Rectal smooth muscle tissue (tissue), 1 donor: ENCODE measurements around the gene LMF2.

Source experiments
- H3K27ac ChIP-seq: one replicate; pipeline ENCODE4 v1.7.0; 2013; ENCODE audit warnings: low read depth, low read length, inconsistent platforms
- H3K27me3 ChIP-seq: one replicate; pipeline ENCODE4 v1.7.0; 2013; ENCODE audit warnings: low read length; ENCODE audit not compliant: control insufficient read depth, insufficient read depth
- H3K36me3 ChIP-seq: one replicate; pipeline ENCODE4 v1.7.0; 2013; ENCODE audit warnings: low read length; ENCODE audit not compliant: control insufficient read depth, insufficient read depth
- H3K4me1 ChIP-seq: one replicate; pipeline ENCODE4 v1.7.0; 2013; ENCODE audit warnings: low read length; ENCODE audit not compliant: control insufficient read depth, insufficient read depth
- H3K4me3 ChIP-seq: one replicate; pipeline ENCODE4 v1.7.0; 2013; ENCODE audit warnings: low read length
- H3K9ac ChIP-seq: one replicate; pipeline ENCODE4 v1.7.0; 2013; ENCODE audit warnings: low read length

Gene LMF2

DNA sequence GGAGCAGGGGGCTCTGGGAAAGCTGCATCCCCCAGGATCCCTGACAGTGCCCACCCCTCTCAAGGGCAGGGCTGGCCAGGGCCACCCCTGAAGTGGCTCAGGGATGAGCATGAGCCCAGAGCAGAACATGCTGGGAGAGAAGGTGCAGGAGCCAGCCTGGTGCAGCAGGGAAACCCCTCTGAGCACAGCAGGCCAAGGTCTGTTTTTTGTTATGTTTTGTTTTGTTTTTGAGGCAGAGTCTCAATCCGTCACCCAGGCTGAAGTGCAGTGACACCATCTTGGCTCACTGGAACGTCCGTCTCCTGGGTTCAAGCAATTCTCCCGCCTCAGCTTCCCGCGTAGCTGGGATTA lies 31.9 kb downstream of the LMF2 start:
- Histone ChIP-seq H3K4me3 (peak overlapping the region; percentile 77), H3K9ac (no peak overlapping the region)

DNA sequence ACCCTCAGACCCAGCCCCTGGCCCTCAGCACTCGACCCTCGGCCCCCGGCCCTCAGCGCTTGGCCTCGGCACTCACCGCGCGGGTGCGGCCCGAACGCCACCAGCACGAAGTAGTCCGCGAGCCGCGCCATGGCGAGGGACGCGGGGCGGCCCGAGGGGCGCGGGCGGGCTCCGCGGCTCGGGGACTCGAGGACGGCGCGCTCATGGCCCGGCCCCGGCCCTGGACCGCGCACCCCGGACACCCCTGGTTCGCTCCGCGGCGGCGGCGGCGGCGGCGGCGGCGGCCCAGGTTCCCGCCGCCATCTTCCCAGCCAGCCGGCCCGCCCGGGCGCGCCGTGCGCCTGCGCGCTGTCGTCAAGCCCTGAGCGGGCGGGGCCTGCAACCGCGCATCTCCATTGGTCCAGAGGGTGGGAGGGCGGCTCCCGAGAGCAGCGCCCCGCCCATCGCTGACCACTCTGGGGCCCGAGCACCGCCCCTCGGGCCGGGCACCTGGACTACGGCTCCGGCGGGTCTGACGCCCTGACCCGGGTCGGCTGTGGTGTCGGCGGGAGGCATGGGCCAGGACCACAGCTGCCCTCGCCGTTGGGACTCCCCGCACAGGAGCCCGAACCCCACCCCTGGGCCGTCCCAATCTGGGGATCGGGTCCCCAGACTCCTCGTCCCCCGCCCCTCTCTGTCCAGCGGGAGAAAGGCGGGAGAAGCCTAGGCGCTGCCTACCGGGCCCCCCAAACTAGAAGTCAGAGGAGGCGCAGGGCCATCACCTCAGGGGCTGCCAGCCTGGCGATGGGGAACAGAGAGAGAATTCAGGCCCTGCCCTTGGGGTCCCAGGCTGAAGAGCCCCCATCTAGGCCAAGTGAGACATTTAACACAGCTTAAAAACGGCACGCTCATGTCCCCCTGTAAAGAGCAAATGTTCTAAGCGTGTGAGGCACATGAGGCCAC lies 32.5 kb downstream of the LMF2 start, which contains the start of gene SBF1:
TSS of gene SBF1 (minus strand) at position 326 of the 942 bp plus-strand sequence. CDS start at position 131, 195 bp downstream.
- peak within 1 kb of the TSS; percentile 71 for H3K27ac ChIP-seq
- no peaks in the 10 kb centered on the region for H3K36me3 ChIP-seq
- H3K27me3 ChIP-seq, result peaks cover 2% of the 10 kb centered on the region
- H3K9ac ChIP-seq, result peak within 1 kb of the TSS; percentile 66
- H3K4me1 ChIP-seq, result peaks cover 16% of the 10 kb centered on the region
- H3K4me3 ChIP-seq, result peak within 1 kb of the TSS; percentile 82

More for the DNA sequence above, 31.9 kb downstream of the LMF2 start:
- Histone ChIP-seq H3K4me1 (peaks cover 13% of the 10 kb centered on the region), H3K27me3 (peaks cover 6% of the 10 kb centered on the region), H3K36me3 (no peaks in the 10 kb centered on the region), H3K27ac (no peak overlapping the region)

DNA sequence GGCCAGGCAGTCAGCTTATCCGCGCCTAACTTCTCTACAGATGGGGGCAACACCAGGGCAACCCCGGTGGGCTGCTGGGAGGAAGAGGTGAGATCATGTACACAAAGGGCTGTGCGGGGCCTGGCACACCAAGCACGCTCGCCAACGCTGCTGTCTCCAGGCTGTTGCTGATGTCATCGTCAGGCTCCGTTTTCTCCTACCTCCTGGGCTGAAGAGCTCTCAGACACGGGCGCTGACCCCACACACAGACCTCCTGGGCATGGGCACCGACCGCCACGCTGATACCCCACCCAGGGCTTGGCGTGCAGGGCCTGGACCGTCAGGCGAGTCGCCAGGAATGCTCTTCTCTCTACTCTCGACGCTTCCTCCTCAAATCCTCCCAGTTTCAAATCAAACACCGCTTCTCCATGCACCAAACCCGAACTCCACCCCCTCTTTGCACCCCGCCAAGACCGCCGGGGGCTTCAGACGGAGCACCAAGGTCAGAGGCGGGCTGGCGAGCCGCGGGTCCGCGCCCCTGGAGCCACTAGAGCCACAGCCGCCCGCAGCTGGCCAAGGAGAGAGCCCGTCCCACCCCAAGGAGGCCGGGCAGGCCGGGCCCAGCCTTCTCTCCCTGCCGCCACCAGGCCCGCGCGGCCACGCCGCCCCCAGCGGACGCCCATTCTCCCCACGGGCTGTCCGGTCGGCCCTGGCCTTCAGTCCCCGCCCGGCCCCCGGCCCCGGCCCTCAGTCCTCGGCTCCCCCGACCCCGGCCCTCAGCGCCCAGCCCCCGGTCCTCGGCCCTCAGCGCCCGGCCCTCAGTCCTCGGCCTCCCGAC lies 33.4 kb downstream of the LMF2 start:
- H3K4me1 ChIP-seq, result peaks cover 16% of the 10 kb centered on the region
- peak overlapping the region; percentile 45 for H3K27ac ChIP-seq

DNA sequence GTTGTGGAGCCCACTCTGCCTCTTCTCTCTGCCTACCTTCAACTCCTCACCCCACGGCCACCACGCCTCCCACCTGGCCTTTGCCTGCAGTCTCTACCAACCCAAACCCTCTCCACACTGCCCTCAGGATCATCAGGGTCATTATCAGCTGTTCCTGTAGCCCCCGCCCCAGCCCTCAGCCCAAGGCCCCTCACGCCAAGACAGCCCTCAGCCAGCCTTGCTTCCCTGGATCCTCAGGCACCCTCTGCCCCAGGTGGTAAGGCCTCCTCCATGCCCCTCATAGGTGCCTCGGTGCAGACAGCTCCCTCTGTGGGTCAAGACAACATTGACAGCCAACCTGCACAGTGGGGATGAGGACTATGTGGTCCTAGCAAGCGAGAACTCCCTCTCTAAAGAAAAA lies 34.4 kb downstream of the LMF2 start:
- Histone ChIP-seq H3K36me3 (peaks cover 2% of the 10 kb centered on the region), H3K4me3 (peak overlapping the region; percentile 82), H3K27me3 (no peaks in the 10 kb centered on the region), H3K27ac (no peak overlapping the region), H3K9ac (peak overlapping the region; percentile 66), H3K4me1 (peaks cover 16% of the 10 kb centered on the region)

More for the DNA sequence above, 33.4 kb downstream of the LMF2 start:
- Histone ChIP-seq H3K27me3 (no peaks in the 10 kb centered on the region), H3K9ac (peak overlapping the region; percentile 66), H3K4me3 (peak overlapping the region; percentile 82), H3K36me3 (no peaks in the 10 kb centered on the region)

DNA sequence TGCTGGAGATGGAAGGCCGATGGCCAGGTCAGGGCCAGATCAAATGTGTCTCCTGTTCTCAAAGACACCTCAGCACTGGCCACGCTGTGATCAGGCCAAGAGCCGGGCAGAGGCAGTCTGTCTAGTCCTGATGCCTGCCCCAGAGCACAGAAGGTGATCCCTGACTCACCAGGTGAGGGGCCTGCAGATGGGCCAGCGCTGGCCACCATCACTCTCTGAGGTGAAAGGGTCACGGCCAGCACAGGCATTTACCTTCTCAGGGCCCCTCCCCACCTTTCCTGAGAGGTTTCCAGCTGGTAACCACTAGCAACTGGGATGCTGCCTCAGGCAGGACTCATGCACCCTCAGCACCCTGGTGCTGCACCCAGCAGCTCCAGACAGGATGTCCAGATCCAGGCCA lies 35.5 kb downstream of the LMF2 start:
- Histone ChIP-seq H3K27ac (no peak overlapping the region), H3K4me3 (peak overlapping the region; percentile 21), H3K27me3 (no peaks in the 10 kb centered on the region), H3K36me3 (peaks cover 9% of the 10 kb centered on the region), H3K4me1 (peaks cover 16% of the 10 kb centered on the region), H3K9ac (peak overlapping the region; percentile 30)

DNA sequence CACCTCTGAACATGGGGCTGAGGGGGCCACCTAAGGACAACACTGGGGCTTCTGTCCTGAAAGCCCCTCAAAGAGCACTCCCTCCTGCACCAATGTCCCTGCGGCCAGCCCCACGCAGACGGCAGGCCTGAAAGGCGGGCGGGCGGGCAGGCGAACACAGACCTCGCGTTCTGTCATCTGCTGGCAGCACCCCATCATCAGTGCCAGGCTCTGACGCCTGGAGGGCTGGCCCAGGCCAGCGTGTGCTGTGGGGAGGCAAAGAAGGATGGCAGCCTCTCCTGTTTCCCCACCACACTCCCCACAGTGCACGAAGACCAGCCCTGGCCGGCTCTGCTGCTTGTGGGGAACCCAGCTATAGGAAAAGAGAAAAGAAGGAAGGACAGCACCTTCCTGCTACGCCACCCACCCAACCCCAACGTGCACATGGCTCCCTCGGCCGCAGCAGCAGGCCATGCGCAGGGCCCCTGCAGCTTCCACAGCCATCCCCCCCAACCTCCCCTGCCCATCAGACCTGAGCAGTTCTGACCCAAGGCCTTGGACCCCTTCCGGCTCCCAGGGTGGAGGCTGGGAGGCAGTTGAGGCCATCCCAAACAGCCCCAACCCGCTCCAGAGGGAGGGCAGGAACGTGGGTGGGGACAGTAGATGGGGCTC lies 36.2 kb downstream of the LMF2 start:
- Histone ChIP-seq H3K4me3 (no peak overlapping the region), H3K27me3 (no peaks in the 10 kb centered on the region), H3K36me3 (peaks cover 16% of the 10 kb centered on the region), H3K9ac (no peak overlapping the region), H3K27ac (no peak overlapping the region), H3K4me1 (peaks cover 16% of the 10 kb centered on the region)

DNA sequence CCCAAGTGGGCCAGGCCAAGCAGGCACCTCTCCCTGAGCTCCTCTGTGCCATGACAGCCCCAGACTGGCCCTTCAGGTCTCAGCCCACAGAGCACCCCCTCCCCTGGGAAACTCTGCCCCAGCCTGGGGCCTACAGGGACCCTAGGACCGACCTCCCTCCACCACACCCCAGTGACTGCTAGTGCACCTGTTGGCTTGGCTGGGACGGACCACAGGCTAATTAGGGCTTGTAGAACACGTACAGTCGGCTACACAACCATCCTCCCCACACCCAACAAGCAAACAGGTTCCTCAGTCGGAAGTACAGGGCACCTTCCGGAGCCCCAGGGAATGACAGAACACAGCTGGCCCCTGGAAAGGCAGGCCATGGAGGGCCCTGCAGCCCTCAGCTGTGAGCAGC lies 37.0 kb downstream of the LMF2 start:
- Histone ChIP-seq H3K4me3 (peak overlapping the region; percentile 46), H3K36me3 (peaks cover 24% of the 10 kb centered on the region), H3K27me3 (no peaks in the 10 kb centered on the region), H3K9ac (peak overlapping the region; percentile 55), H3K4me1 (peaks cover 16% of the 10 kb centered on the region), H3K27ac (no peak overlapping the region)

DNA sequence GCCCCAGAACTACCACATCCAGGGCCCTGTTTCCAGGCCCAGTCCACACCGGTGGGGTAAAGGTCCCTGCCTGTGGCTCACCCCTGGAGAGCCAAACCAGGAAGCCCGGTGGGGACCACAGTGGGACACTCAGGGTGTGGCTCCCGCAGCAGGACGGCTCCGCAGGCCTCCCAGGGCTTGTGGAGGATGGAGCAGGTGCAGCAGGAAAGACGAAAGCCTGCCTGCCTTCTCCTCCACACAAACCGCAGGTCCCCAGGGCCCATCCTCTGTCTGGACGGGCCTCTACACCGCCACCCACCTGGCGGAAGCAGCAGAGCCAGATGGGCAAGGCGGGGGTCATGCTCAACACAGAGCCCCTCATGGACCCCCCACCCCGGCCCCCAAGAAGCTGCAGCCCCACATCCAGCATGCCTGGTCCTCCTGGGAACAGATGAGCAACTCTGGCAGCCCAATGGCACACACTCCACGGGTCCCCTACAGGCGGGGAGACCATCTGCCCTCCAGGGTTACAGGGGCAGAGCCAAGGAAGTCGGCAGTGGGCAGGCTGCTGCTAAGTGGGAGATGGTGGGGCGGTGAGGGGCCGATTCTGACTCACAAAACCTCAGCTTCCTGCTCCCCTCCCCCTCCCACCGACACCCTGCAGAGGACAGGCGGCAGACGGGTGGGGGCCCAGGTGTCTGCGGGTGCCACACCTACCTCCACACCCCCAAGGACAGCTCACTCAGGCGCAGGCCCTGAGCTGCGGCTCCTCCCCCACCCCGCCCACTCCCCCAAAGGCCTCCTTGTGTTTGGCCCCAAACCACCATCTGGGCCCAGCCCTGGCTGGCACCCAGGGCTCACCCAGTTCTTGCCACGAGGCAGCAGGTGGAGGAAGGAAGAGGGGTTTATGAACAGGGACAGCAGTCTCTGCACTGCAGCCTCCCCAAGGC lies 37.9 kb downstream of the LMF2 start:
- peaks cover 31% of the 10 kb centered on the region for H3K36me3 ChIP-seq

DNA sequence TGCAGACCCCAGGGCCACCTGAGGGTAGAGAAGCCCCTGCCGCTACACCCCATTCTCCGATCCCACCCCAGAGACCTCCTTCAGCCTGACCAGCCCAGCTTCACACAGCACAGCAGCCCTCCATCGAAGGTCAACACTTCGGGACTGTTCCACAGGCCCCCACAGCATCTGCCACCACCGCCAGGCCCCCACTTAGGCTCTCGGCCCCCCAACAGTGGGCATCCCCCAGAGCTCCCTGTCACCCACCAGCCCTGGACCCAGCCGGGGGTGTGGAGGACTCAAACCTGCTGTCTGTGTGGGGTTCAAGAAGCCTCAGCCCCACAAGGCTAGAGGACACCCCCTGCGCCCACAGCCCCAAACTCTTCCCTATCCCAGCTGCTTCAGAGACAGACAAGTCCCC lies 38.9 kb downstream of the LMF2 start:
- Histone ChIP-seq H3K4me1 (peaks cover 10% of the 10 kb centered on the region), H3K36me3 (peaks cover 38% of the 10 kb centered on the region), H3K27ac (no peak overlapping the region)

More for the DNA sequence above, 37.9 kb downstream of the LMF2 start:
- peak overlapping the region; percentile 46 for H3K4me3 ChIP-seq
- H3K27ac ChIP-seq, result no peak overlapping the region
- H3K4me1 ChIP-seq, result peaks cover 14% of the 10 kb centered on the region
- no peaks in the 10 kb centered on the region for H3K27me3 ChIP-seq
- peak overlapping the region; percentile 55 for H3K9ac ChIP-seq

DNA sequence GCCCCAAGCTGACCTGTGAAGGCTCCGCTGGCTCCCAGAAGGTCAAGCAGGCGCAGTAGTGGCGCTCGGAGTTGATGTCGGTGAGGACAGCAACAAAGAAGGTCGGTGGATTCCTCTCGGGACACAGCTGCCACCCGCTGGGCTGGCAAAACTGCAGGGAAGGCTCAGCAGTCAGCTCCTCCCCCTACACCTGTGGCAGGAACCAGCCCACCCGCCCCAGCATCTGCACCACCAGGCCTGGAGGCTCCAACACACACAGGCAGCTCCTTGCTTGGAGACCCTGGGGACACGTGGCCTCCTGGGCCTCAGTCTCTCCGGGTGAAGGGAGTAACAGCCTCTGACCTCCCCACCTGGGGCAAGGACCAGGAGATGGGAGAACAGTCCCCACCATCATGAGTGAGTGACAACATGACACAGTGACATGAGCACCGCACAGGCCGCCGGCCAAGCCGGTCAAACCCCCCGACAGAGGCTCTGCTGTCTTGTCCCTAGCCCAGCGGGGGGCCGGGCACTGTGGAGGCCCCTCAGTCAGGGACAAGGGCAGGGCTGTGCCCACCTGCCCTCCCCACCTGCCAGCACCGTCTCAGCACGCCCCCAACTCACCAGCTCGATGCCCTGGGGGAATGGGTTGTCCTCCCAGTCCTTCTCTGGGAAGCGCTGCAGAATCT lies 39.6 kb downstream of the LMF2 start:
- Histone ChIP-seq H3K9ac (no peak overlapping the region), H3K27me3 (no peaks in the 10 kb centered on the region), H3K4me1 (peaks cover 4% of the 10 kb centered on the region), H3K36me3 (peaks cover 45% of the 10 kb centered on the region), H3K4me3 (no peak overlapping the region), H3K27ac (no peak overlapping the region)

More for the DNA sequence above, 38.9 kb downstream of the LMF2 start:
- H3K4me3 ChIP-seq, result no peak overlapping the region
- no peaks in the 10 kb centered on the region for H3K27me3 ChIP-seq
- H3K9ac ChIP-seq, result no peak overlapping the region

DNA sequence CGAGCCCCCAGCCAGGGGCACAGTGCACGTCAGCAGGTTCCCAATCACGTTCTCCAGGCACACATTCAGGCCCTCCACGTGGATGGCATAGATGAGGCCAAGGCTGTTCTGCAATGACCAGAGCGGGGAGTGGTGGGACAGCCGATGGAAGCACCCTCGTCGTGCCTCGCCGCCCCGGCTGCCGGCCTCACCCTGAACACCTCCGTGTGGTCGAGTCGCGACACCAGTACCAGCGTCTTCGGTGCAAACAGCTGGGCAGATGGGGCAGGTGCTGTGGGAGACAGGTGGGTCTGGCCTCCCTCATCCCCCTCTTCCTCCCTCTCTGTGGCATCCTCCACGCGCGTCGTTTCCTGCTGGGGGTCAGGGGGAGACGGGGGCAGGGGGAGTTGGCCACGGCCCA lies 40.2 kb downstream of the LMF2 start:
- Histone ChIP-seq H3K36me3 (peaks cover 46% of the 10 kb centered on the region), H3K27me3 (no peaks in the 10 kb centered on the region), H3K4me3 (no peak overlapping the region), H3K9ac (no peak overlapping the region), H3K4me1 (peaks cover 4% of the 10 kb centered on the region), H3K27ac (no peak overlapping the region)
